HCT116 (cell line): ENCODE data around the gene PTX4. TPM values are rescaled to one million over a fixed set of nuclear protein-coding genes. Genes with fewer than 3 reads are reported as not detected.

Source experiments
- ATAC-seq: fragments of 200-7000 bp; cut with Tn5 transposase; 2 replicates; pipeline ENCODE4 v1.9.1; 2020; ENCODE audit warnings: mild to moderate bottlenecking, moderate library complexity
- BruUV-seq: library from RNA; stranded (reverse); fragments of 400-500 nt; replicated peaks from 2 replicates; lab custom pipeline; 2021; lab: Mats Ljungman, UMichigan
- CTCF ChIA-PET: fragments of 300-600 bp; sonication (Branson Sonifier 250); formaldehyde crosslinking; loops from one replicate; lab custom pipeline; 2021; ENCODE audit warnings: antibody characterized with exemption; lab: Charles Lee
- POLR2A ChIA-PET: fragments of 300-600, 350-600 bp; sonication (Branson Sonifier 250); formaldehyde crosslinking; loops from one replicate; lab custom pipeline; 2021; ENCODE audit warnings: antibody characterized with exemption; lab: Charles Lee
- RAD21 ChIA-PET, 2 experiments: fragments of 300-600 bp; sonication (Branson Sonifier 250); formaldehyde crosslinking; loops; one replicate each; lab custom pipeline; 2023; ENCODE audit warnings: low total read pairs in 2 of 2; ENCODE audit not compliant: uncharacterized antibody in 2 of 2, unreplicated experiment in 2 of 2, low non-redundant PET in 1 of 2; lab: Charles Lee
- DNase-seq: peaks from one replicate; pipeline ENCODE4 v3.0.0-alpha.2; 2010; ENCODE audit warnings: low read depth, low spot score
- H2AFZ ChIP-seq: fragments of 200-600 bp; shearing (Covaris generic), sonication (generic); 2 replicates; pipeline ENCODE4 v1.6.1; 2017; ENCODE audit warnings: low read depth, mixed run types, mixed read lengths, antibody characterized with exemption, low read length; ENCODE audit not compliant: poor library complexity, severe bottlenecking
- H3K27ac ChIP-seq: 2 replicates; pipeline ENCODE4 v1.5.1; 2012; ENCODE audit warnings: low read depth, low read length
- H3K27me3 ChIP-seq: fragments of 200-600 bp; sonication (generic); 2 replicates; pipeline ENCODE4 v1.6.1; 2016; ENCODE audit warnings: mixed run types, low read length, mixed read lengths; ENCODE audit not compliant: insufficient read depth
- H3K36me3 ChIP-seq, 2 experiments: fragments of 200-500 bp in 1 of 2; fragments of 200-600 bp in 1 of 2; sonication (Bioruptor generic) in 1 of 2; sonication (generic) in 1 of 2; 2 replicates each; pipeline versions ENCODE4 v1.5.1 to v1.6.1; 2014 to 2016; ENCODE audit warnings: low read length in 2 of 2, inconsistent platforms in 1 of 2, mixed read lengths in 1 of 2, mixed run types in 1 of 2; ENCODE audit not compliant: insufficient read depth in 2 of 2, control insufficient read depth in 1 of 2
- H3K4me1 ChIP-seq, 2 experiments: fragments of 200-600 bp in 1 of 2; sonication (generic) in 1 of 2; 2 replicates each; pipeline versions ENCODE4 v1.5.1 to v1.6.1; 2012 to 2017; ENCODE audit warnings: low read length in 2 of 2, inconsistent platforms in 1 of 2, mild to moderate bottlenecking in 1 of 2, mixed read lengths in 1 of 2, mixed run types in 1 of 2, moderate library complexity in 1 of 2; ENCODE audit not compliant: insufficient read depth in 2 of 2, control insufficient read depth in 1 of 2
- H3K4me2 ChIP-seq: fragments of 200-600 bp; sonication (generic); 2 replicates; pipeline ENCODE4 v1.6.1; 2017; ENCODE audit warnings: mixed run types, low read length, mixed read lengths
- H3K4me3 ChIP-seq, 2 experiments: fragments of 200-600 bp in 1 of 2; sonication (generic) in 1 of 2; replicated peaks in 1 of 2; 2 replicates each; pipeline ENCODE4 v1.5.1; 2011 to 2016; ENCODE audit warnings: low read length in 2 of 2, control low read depth in 1 of 2, low read depth in 1 of 2, mild to moderate bottlenecking in 1 of 2, mixed read lengths in 1 of 2, mixed run types in 1 of 2
- H3K79me2 ChIP-seq: fragments of 200-600 bp; sonication (generic); 2 replicates; pipeline ENCODE4 v1.6.1; 2017; ENCODE audit warnings: mild to moderate bottlenecking, mixed run types, low read length, moderate library complexity, mixed read lengths; ENCODE audit not compliant: insufficient read depth
- H3K9ac ChIP-seq: fragments of 200-600 bp; sonication (generic); 2 replicates; pipeline ENCODE4 v1.6.1; 2016; ENCODE audit warnings: low read length, mixed read lengths
- H3K9me2 ChIP-seq: fragments of 200-600 bp; sonication (generic), shearing (Covaris generic); 2 replicates; pipeline ENCODE4 v1.6.1; 2017; ENCODE audit warnings: mixed run types, mild to moderate bottlenecking, moderate library complexity; ENCODE audit not compliant: insufficient read depth
- H3K9me3 ChIP-seq, 2 experiments: fragments of 200-500 bp in 1 of 2; fragments of 200-600 bp in 1 of 2; sonication (Bioruptor generic) in 1 of 2; sonication (generic) in 1 of 2; 2 replicates each; pipeline ENCODE4 v1.6.1; 2014 to 2017; ENCODE audit warnings: low read length in 2 of 2, mixed read lengths in 2 of 2, inconsistent platforms in 1 of 2, low read depth in 1 of 2, mild to moderate bottlenecking in 1 of 2, mixed run types in 1 of 2, moderate library complexity in 1 of 2; ENCODE audit not compliant: control insufficient read depth in 1 of 2, insufficient read depth in 1 of 2
- H4K20me1 ChIP-seq: fragments of 200-600 bp; sonication (generic), shearing (Covaris generic); 2 replicates; pipeline ENCODE4 v1.6.1; 2017; ENCODE audit warnings: mixed run types, mild to moderate bottlenecking, moderate library complexity; ENCODE audit not compliant: insufficient read depth
- ATF3 ChIP-seq: IDR thresholded peaks from 2 replicates; pipeline ENCODE4 v1.6.1; 2012
- CBX3 ChIP-seq: IDR thresholded peaks from 2 replicates; pipeline ENCODE4 v1.6.1; 2012; ENCODE audit warnings: low read depth
- CEBPB ChIP-seq: IDR thresholded peaks from 2 replicates; pipeline ENCODE4 v1.6.1; 2012; ENCODE audit warnings: low read depth
- ELF1 ChIP-seq: IDR thresholded peaks from 2 replicates; pipeline ENCODE4 v1.6.1; 2012; ENCODE audit warnings: low read depth, borderline replicate concordance
- EZH2 ChIP-seq: fragments of 200-600 bp; sonication (generic); IDR thresholded peaks from 2 replicates; pipeline ENCODE4 v1.6.1; 2017; ENCODE audit warnings: antibody characterized with exemption, mixed run types
- EZH2phosphoT487 ChIP-seq: fragments of 200-600 bp; IDR thresholded peaks from 2 replicates; pipeline ENCODE4 v1.6.1; 2018; ENCODE audit warnings: antibody characterized with exemption, borderline replicate concordance
- FOSL1 ChIP-seq: IDR thresholded peaks from 2 replicates; pipeline ENCODE4 v1.6.1; 2012; ENCODE audit warnings: low read depth
- MAX ChIP-seq: IDR thresholded peaks from 2 replicates; pipeline ENCODE4 v1.6.1; 2012
- POLR2A ChIP-seq: IDR thresholded peaks from 2 replicates; pipeline ENCODE4 v1.7.0; 2011; ENCODE audit warnings: borderline replicate concordance; ENCODE audit not compliant: insufficient read depth, insufficient read length; ENCODE audit errors: extremely low read depth
- POLR2AphosphoS5 ChIP-seq: IDR thresholded peaks from 2 replicates; pipeline ENCODE4 v1.6.1; 2011; ENCODE audit warnings: mild to moderate bottlenecking, low read depth, low read length, moderate library complexity
- RAD21 ChIP-seq: IDR thresholded peaks from 2 replicates; pipeline ENCODE4 v1.6.1; 2012; ENCODE audit warnings: low read depth, mild to moderate bottlenecking
- SIN3A ChIP-seq: IDR thresholded peaks from 2 replicates; pipeline ENCODE4 v1.6.1; 2012; ENCODE audit warnings: low read depth
- SP1 ChIP-seq: IDR thresholded peaks from 2 replicates; pipeline ENCODE4 v1.6.1; 2012; ENCODE audit warnings: low read depth
- SRF ChIP-seq: IDR thresholded peaks from 2 replicates; pipeline ENCODE4 v1.6.1; 2012; ENCODE audit warnings: low read depth
- TCF7L2 ChIP-seq: IDR thresholded peaks from 2 replicates; pipeline ENCODE4 v1.7.0; 2011; ENCODE audit warnings: borderline replicate concordance, inconsistent platforms; ENCODE audit not compliant: insufficient read depth, insufficient read length; ENCODE audit errors: extremely low read depth
- YY1 ChIP-seq: IDR thresholded peaks from 2 replicates; pipeline ENCODE4 v1.6.1; 2011; ENCODE audit warnings: low read length, low read depth, moderate library complexity, mild to moderate bottlenecking; ENCODE audit not compliant: insufficient replicate concordance; ENCODE audit errors: extremely low read depth
- ZBTB33 ChIP-seq: IDR thresholded peaks from 2 replicates; pipeline ENCODE4 v1.6.1; 2011; ENCODE audit warnings: mild to moderate bottlenecking, low read length, moderate library complexity; ENCODE audit not compliant: insufficient replicate concordance; ENCODE audit errors: extremely low read depth
- ZFX ChIP-seq: fragments of 450-650 bp; IDR thresholded peaks from 2 replicates; pipeline ENCODE4 v1.6.1; 2017
- ZNF274 ChIP-seq: fragments of 200-500 bp; sonication (Bioruptor generic); IDR thresholded peaks from 2 replicates; pipeline ENCODE4 v1.6.1; 2014; ENCODE audit warnings: mild to moderate bottlenecking, low read depth, low read length, inconsistent platforms
- intact Hi-C: fragments of 100-400 bp; cut with micrococcal nuclease; formaldehyde crosslinking; loops from 2 replicates; pipeline ENCODE4 v1.10.0; 2022
- total RNA-seq: library from RNA; stranded (reverse); gene quantifications from one replicate; pipeline ENCODE4 v1.2.1, GENCODE V29; 2021; ENCODE audit not compliant: unreplicated experiment

Gene PTX4
- total RNA-seq, 1 experiment from 2014 or later = not detected

- ATAC-seq (no peak), DNase-seq (no peak)
- CTCF ChIA-PET = no interaction called here
- no peaks in the 10 kb centered on the region; a peak in 1 of 4 replicates for H3K36me3 ChIP-seq
- no peaks in the 10 kb centered on the region for H3K9me2 ChIP-seq
- POLR2A ChIA-PET = no interaction called here
- peaks cover 25% of the 10 kb centered on the region for H3K79me2 ChIP-seq
- BruUV-seq = no TSS peak
- H4K20me1 ChIP-seq = no peaks in the 10 kb centered on the region
- RAD21 ChIA-PET = no interaction called here
- no peak overlapping the region for H3K4me2 ChIP-seq
- H3K27me3 ChIP-seq = no peaks in the 10 kb centered on the region
- intact Hi-C loops = no loop called here
- no peak overlapping the region for H2AFZ ChIP-seq
- TF ChIP-seq EZH2phosphoT487 = no peak
- TF ChIP-seq SRF = no peak
- TF ChIP-seq POLR2AphosphoS5 = no peak
- TF ChIP-seq POLR2A = no peak
- no peak for TF ChIP-seq FOSL1
- TF ChIP-seq TCF7L2 = no peak
- no peak for TF ChIP-seq YY1
- TF ChIP-seq CBX3 = no peak
- TF ChIP-seq ZFX = no peak
- TF ChIP-seq ELF1 = no peak
- TF ChIP-seq MAX = no peak
- TF ChIP-seq ATF3 = no peak
- H3K4me1 ChIP-seq = peaks cover 9 to 19% of the 10 kb centered on the region in 2 experiments; a peak in 3 of 4 replicates
- H3K27ac ChIP-seq = no peak overlapping the region
- no peaks in the 10 kb centered on the region for H3K9me3 ChIP-seq
- H3K4me3 ChIP-seq = no peak overlapping the region
- H3K9ac ChIP-seq = no peak overlapping the region
These were observed 22.7 kb downstream of the PTX4 start for GRCh38 chr16:1466054-1466453.

GRCh38 chr16:1465567-1465915 is 23.2 kb downstream of the PTX4 start:
- intact Hi-C loops = no loop called here
- CTCF ChIA-PET = no interaction called here
- no peaks in the 10 kb centered on the region for H4K20me1 ChIP-seq
- H2AFZ ChIP-seq = no peak overlapping the region
- DNase-seq (no peak), ATAC-seq (no peak)
- no peaks in the 10 kb centered on the region; a peak in 1 of 4 replicates for H3K36me3 ChIP-seq
- no peaks in the 10 kb centered on the region for H3K9me2 ChIP-seq
- peaks cover 4 to 14% of the 10 kb centered on the region in 2 experiments; a peak in 3 of 4 replicates for H3K4me1 ChIP-seq
- H3K4me3 ChIP-seq = no peak overlapping the region
- no peak overlapping the region for H3K27ac ChIP-seq
- no peaks in the 10 kb centered on the region for H3K27me3 ChIP-seq
- no peak overlapping the region for H3K4me2 ChIP-seq
- RAD21 ChIA-PET = no interaction called here
- POLR2A ChIA-PET = no interaction called here
- no TSS peak for BruUV-seq
- H3K9ac ChIP-seq = no peak overlapping the region
- H3K9me3 ChIP-seq = no peaks in the 10 kb centered on the region
- peaks cover 24% of the 10 kb centered on the region for H3K79me2 ChIP-seq
- TF ChIP-seq CEBPB (no peak), POLR2AphosphoS5 (no peak), EZH2phosphoT487 (no peak), ZNF274 (no peak), RAD21 (no peak), CBX3 (no peak), SP1 (no peak), YY1 (no peak), ZBTB33 (no peak), EZH2 (no peak), ZFX (no peak), SIN3A (no peak)
